ENCODE data around the gene TRAM2. TPM values are rescaled to one million over a fixed set of nuclear protein-coding genes. Genes with fewer than 3 reads are reported as not detected.

Gene TRAM2
- total RNA-seq, 1 donor from 2014 or later = 3.5 TPM

- ATAC-seq = no peak
These were observed 51.9 kb downstream of the TRAM2 start for GRCh38 chr6:52524918-52525317.

- ATAC-seq = no peak
These were observed 53.3 kb downstream of the TRAM2 start for GRCh38 chr6:52523378-52524142.

- ATAC-seq = no peak
These were observed 54.2 kb downstream of the TRAM2 start for GRCh38 chr6:52522655-52523054.

GRCh38 chr6:52522151-52522626, 54.7 kb downstream of the TRAM2 start:
- ATAC-seq = no peak

GRCh38 chr6:52519618-52520017, 57.2 kb downstream of the TRAM2 start:
- ATAC-seq = no peak

GRCh38 chr6:52518279-52518945, 58.4 kb downstream of the TRAM2 start:
- no peak for ATAC-seq

- ATAC-seq = peak; percentile 91
These were observed 59.2 kb downstream of the TRAM2 start for GRCh38 chr6:52517502-52518278.

- no peak for ATAC-seq
These were observed 59.9 kb downstream of the TRAM2 start for GRCh38 chr6:52516943-52517342.

- no peak for ATAC-seq
These were observed 60.6 kb downstream of the TRAM2 start for GRCh38 chr6:52516269-52516668.

GRCh38 chr6:52515219-52515960, 61.5 kb downstream of the TRAM2 start:
- no peak for ATAC-seq

GRCh38 chr6:52514514-52514913, 62.3 kb downstream of the TRAM2 start:
- peak; percentile 35 for ATAC-seq

GRCh38 chr6:52513896-52514295, 63.0 kb downstream of the TRAM2 start:
- no peak for ATAC-seq

- no peak for ATAC-seq
These were observed 63.4 kb downstream of the TRAM2 start for GRCh38 chr6:52513464-52513863.

GRCh38 chr6:52512199-52512598, 64.7 kb downstream of the TRAM2 start:
- ATAC-seq = no peak

GRCh38 chr6:52511572-52512151, 65.2 kb downstream of the TRAM2 start:
- no peak for ATAC-seq

- no peak for ATAC-seq
These were observed 65.7 kb downstream of the TRAM2 start for GRCh38 chr6:52511163-52511562.

GRCh38 chr6:52510213-52510562, 66.7 kb downstream of the TRAM2 start:
- ATAC-seq = no peak

GRCh38 chr6:52509281-52510212, 67.3 kb downstream of the TRAM2 start:
- no peak for ATAC-seq

GRCh38 chr6:52508261-52508739, 68.6 kb downstream of the TRAM2 start:
- no peak for ATAC-seq

GRCh38 chr6:52507557-52508260, 69.2 kb downstream of the TRAM2 start:
- ATAC-seq = no peak

All from esophagus mucosa (tissue), 1 donor.